ENCODE results near the gene BIK. TPM values are rescaled to one million over a fixed set of nuclear protein-coding genes. Genes with fewer than 3 reads are reported as not detected.
A peak's percentile ranks its signal among the peaks of the same experiment; 100 is the strongest.
"Not testable (repeated sequence)": the region's sequence is repeated elsewhere in the genome, so short reads cannot be mapped to it uniquely, and the experiment has no call there.

Gene BIK
- polyA plus RNA-seq, 1 donor, result not detected

GRCh38 chr22:43136255-43136654 lies 25.7 kb downstream of the BIK start:
- DNase-seq (ENCODE audit: low read depth), result no peak

GRCh38 chr22:43136801-43137200 lies 26.3 kb downstream of the BIK start:
- no peak for DNase-seq (ENCODE audit: low read depth)

GRCh38 chr22:43142880-43143562 lies 32.5 kb downstream of the BIK start, which contains the start of gene MCAT:
Gene MCAT (minus strand): TSS chr22:43143398. CDS start chr22:43143348, 50 bp downstream.
- DNase-seq (ENCODE audit: low read depth), result peak; percentile 40

DNA sequence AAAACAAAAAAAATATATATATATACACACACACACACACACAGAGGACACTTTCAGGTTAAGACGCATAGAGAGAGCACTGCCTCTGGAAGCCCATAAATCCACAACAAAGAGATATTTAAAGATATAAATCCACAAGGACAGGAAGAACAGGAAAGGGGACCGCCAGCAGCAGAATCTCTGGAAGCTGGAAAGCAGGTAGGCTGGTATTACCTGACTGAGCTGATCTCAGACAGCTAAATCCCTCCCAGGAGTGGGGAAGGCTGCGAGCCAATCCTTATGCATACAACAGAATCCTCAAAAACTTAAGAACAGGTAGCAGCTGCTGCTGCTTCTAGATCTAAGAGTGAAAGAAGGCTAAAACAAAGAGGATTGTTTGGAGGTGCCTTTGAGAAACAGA lies 34.4 kb downstream of the BIK start:
- no peak for DNase-seq (ENCODE audit: low read depth)

- not testable (repeated sequence) for DNase-seq (ENCODE audit: low read depth)
Observed at GRCh38 chr22:43145371-43145770, 34.8 kb downstream of the BIK start.

DNA sequence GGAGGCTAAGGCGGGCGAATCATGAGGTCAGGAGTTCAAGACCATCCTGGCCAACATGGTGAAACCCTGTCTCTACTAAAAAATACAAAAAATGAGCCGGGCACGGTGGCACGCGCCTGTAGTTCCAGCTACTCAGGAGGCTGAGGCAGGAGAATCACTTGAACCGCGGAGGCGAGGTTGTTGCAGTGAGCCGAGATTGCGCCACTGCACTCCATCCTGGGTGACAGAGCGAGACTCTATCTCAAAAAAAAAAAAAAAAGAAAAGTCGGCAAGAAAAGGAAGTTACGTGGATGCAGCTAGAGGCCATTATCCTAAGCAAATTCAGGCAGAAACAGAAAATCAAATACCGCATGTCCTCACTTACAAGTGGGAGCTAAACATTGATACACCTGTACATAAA lies 35.8 kb downstream of the BIK start:
- DNase-seq (ENCODE audit: low read depth), result not testable (repeated sequence)

GRCh38 chr22:43147821-43148220 lies 37.3 kb downstream of the BIK start:
- DNase-seq (ENCODE audit: low read depth), result no peak

DNA sequence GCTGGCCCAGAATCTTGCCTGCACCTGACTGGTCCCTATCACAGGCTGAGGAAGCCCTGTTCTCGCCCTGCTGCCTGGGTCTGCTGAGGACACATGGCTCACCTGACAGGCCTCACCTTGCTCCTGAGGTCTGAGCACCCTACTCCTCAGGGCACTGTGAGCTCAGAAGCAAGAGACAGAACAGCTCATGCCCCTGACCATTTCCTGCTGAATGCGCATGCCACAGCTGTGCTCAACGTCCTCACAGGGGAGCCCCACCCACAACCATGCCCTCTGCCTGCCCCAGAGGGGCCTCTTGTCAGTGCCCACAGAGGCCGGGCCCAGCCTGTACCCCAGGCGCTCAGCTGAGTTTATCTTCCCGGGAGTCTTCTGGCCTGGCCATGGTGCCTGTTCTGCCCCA lies 38.0 kb downstream of the BIK start:
- no peak for DNase-seq (ENCODE audit: low read depth)

GRCh38 chr22:43150731-43151206 lies 40.2 kb downstream of the BIK start:
- DNase-seq (ENCODE audit: low read depth), result no peak

GRCh38 chr22:43151251-43152002 lies 40.9 kb downstream of the BIK start, which contains the start of gene TSPO:
Gene TSPO (plus strand): TSS chr22:43151559. CDS start chr22:43159239, 7,680 bp downstream.
- DNase-seq (ENCODE audit: low read depth), result no peak

DNA sequence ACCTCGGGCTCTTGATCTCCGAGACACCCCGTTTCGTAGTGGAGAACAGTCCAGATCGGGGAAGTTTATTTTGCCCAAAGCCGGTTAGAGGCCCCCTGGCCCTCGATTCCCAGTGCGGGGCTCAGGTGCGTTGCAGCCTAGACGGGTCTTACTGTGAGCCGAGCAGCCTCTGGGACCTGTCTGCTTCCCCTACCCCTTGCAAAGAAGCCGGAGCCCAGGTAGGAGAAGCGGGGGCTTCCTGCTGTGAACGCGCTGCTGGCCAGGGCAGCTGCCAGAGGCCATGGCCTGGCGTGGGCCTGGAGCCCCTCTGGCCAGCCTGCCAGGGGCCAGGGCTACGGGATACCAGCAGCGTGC lies 41.4 kb downstream of the BIK start:
- DNase-seq (ENCODE audit: low read depth), result no peak

GRCh38 chr22:43152357-43153071 lies 42.0 kb downstream of the BIK start:
- no peak for DNase-seq (ENCODE audit: low read depth)

- DNase-seq (ENCODE audit: low read depth), result no peak
Observed at GRCh38 chr22:43153899-43154298, 43.3 kb downstream of the BIK start.

- DNase-seq (ENCODE audit: low read depth), result no peak
Observed at GRCh38 chr22:43154887-43155536, 44.5 kb downstream of the BIK start.

DNA sequence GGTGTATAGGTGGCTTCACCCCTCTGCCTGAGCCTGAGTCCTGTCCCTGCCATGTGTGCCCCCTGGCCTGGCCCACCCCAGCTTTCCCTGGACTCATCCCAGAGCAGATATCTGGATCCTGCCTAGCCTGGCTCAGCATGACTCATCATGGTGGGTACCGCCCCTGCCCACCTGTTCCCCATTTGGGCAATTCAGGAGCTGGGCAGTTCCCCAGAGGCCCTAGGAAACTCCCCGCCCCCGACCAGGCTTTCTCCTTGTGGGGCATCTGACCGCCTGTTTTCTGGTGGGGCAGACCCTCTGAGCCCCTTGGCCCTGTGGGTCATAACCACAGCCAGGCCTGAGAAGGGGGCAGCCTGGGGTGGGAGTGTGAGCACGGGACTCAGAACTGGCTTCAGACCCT lies 45.2 kb downstream of the BIK start:
- no peak for DNase-seq (ENCODE audit: low read depth)

DNA sequence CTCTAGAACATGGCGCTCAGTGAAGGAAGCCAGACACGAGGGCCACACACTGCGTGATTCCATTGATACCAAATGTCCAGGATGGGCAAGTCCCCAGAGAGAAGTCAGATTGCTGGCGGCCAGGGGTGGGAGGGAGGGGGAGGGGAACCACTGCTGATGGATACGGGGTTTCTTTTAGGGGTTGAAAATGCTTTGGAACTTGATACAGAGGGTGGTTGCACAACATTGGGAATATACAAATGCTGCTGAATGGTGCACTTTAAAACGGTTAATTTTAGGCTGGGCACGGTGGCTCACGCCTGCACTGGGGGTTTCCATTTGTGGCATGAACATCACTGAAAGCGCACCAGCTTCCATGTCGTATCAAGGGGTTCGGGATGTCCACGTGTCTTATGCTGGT lies 45.9 kb downstream of the BIK start:
- DNase-seq (ENCODE audit: low read depth), result no peak

GRCh38 chr22:43157874-43158546 lies 47.5 kb downstream of the BIK start:
- no peak for DNase-seq (ENCODE audit: low read depth)

DNA sequence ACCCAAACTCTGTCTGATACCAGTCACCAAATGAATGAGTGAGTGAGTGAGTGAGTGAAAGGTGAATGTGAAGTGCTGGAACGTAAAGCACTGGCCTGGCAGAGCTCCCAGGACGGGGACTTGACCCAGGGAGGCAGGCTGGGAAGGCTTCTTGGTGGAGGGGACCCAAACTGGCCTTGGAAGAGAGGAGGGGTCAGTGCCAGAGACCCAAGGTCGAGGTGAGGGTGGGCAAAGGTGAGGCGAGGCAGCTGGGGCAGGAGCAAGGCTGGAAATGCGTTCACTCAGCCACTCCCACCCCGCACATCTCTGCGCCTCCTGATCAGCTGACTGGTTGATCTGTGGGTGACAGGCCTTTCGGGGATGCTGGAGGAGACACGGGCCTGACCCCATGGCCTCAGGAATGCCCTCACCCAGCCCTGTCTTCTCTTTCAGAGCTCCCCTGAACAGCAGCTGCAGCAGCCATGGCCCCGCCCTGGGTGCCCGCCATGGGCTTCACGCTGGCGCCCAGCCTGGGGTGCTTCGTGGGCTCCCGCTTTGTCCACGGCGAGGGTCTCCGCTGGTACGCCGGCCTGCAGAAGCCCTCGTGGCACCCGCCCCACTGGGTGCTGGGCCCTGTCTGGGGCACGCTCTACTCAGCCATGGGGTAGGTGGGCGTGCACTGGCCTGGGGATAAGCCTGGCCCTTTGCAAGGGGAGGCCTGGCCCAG lies 48.4 kb downstream of the BIK start:
- DNase-seq (ENCODE audit: low read depth), result no peak

DNA sequence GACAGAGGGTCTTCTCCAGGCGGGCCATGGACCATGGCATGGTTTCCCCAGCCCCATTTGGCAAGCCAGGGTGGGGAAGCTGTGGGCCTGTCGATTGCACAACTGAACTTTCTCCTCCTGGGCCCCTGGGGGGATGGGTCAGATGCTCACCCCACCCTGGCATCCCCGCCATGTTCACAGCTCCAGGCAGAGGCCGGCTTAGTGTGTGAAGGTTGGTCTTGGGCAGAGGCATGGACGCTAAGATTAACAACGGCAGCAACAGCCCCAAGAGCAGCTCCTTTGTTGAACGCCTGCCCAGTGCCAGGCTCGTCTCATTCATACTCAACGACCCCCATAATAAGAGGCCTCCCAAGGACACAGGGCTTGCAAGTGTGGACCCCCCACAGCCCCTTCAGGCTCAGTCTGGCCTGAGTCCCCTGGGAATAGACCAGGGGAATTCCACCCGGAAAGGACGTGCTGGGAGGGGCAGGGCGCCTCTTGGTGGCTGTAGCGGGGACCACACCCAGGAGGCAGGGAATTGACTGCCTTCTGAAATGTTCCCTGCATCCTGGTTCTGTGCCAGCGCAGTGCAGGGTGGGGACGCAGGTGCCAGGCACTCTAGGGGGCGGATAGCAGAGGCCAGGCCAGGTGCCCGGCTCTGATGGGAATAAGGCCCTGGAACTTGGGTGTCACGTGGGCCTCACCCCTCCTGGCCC lies 49.1 kb downstream of the BIK start:
- DNase-seq (ENCODE audit: low read depth), result no peak

GRCh38 chr22:43160497-43161126 lies 50.1 kb downstream of the BIK start:
- DNase-seq (ENCODE audit: low read depth), result no peak
